Measurements from ENCODE around the gene CNMD.

GRCh38 chr13:52765611-52766390 is 26.2 kb upstream of the CNMD start:
- TF ChIP-seq CTCF (IDR thresholded peaks at IDR 0.05), result no peak
- no peak for TF ChIP-seq POLR2A (IDR thresholded peaks at IDR 0.05; ENCODE audit: low read depth)
- no peak for TF ChIP-seq EP300 (IDR thresholded peaks at IDR 0.05)
